ENCODE data around the gene CCT6B. TPM values are rescaled to one million over a fixed set of nuclear protein-coding genes. Genes with fewer than 3 reads are reported as not detected.
"Not testable (repeated sequence)": the region's sequence is repeated elsewhere in the genome, so short reads cannot be mapped to it uniquely, and the experiment has no call there.

The CCT6B gene
- total RNA-seq, 1 experiment from 2014 or later: 2.8 TPM

DNA sequence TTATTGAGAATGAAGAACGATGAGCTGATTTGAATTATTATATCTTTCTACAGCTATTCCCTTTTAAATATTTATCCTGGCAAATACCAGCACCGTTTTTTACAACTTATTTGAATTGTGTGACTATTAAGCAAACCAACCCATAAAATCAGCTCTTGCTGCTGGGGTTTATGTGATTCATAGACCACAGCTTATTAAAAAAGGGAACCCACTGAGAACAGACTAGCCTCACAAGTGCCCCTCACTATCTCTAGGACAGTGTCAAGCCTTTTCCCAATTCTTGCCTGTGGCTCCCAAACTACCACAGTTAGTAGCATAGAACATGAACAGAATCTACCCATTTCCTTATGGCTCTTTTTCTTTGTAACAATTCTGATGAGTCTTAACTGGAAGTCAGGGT lies 12.9 kb upstream of the CCT6B start (continued):
- TF ChIP-seq GRHL2 (CRISPR knock-in tag; IDR thresholded peaks at IDR 0.05; ENCODE audit: insufficient replicate concordance, severe bottlenecking) (no peak), ESRRA (CRISPR knock-in tag; IDR thresholded peaks at IDR 0.05; ENCODE audit: borderline replicate concordance) (no peak), GTF2I (CRISPR knock-in tag; conservative IDR thresholded peaks at IDR 0.05) (no peak)
- TF ChIP-seq, protein P1, sequence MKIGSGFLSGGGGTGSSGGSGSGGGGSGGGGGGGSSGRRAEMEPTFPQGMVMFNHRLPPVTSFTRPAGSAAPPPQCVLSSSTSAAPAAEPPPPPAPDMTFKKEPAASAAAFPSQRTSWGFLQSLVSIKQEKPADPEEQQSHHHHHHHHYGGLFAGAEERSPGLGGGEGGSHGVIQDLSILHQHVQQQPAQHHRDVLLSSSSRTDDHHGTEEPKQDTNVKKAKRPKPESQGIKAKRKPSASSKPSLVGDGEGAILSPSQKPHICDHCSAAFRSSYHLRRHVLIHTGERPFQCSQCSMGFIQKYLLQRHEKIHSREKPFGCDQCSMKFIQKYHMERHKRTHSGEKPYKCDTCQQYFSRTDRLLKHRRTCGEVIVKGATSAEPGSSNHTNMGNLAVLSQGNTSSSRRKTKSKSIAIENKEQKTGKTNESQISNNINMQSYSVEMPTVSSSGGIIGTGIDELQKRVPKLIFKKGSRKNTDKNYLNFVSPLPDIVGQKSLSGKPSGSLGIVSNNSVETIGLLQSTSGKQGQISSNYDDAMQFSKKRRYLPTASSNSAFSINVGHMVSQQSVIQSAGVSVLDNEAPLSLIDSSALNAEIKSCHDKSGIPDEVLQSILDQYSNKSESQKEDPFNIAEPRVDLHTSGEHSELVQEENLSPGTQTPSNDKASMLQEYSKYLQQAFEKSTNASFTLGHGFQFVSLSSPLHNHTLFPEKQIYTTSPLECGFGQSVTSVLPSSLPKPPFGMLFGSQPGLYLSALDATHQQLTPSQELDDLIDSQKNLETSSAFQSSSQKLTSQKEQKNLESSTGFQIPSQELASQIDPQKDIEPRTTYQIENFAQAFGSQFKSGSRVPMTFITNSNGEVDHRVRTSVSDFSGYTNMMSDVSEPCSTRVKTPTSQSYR (CRISPR knock-in tag; IDR thresholded peaks at IDR 0.05): no peak
- TF ChIP-seq, protein P2, sequence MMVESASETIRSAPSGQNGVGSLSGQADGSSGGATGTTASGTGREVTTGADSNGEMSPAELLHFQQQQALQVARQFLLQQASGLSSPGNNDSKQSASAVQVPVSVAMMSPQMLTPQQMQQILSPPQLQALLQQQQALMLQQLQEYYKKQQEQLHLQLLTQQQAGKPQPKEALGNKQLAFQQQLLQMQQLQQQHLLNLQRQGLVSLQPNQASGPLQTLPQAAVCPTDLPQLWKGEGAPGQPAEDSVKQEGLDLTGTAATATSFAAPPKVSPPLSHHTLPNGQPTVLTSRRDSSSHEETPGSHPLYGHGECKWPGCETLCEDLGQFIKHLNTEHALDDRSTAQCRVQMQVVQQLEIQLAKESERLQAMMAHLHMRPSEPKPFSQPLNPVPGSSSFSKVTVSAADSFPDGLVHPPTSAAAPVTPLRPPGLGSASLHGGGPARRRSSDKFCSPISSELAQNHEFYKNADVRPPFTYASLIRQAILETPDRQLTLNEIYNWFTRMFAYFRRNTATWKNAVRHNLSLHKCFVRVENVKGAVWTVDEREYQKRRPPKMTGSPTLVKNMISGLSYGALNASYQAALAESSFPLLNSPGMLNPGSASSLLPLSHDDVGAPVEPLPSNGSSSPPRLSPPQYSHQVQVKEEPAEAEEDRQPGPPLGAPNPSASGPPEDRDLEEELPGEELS (CRISPR knock-in tag; IDR thresholded peaks at IDR 0.05): no peak

GRCh38 chr17:34958438-34958837 lies 2.8 kb downstream of the CCT6B start:
- Mint-ChIP-seq H3K9me3 (no peaks in the 10 kb centered on the region), H3K27ac (no peak overlapping the region), H3K36me3 (peaks cover 8% of the 10 kb centered on the region), H3K4me3 (no peak overlapping the region), H3K27me3 (ENCODE audit: low read depth) (peaks cover 35% of the 10 kb centered on the region), H3K4me1 (peaks cover 8% of the 10 kb centered on the region)
- DNase-seq (ENCODE audit: low spot score): no peak
- CTCF ChIA-PET: interaction anchor here (1.0 kb wide), 1 partner anchor 9 kb away, joined by 3 read pairs; no protein-coding TSS in a partner anchor
- TF ChIP-seq CREB1 (CRISPR knock-in tag; IDR thresholded peaks at IDR 0.05) (no peak), OVOL2 (CRISPR knock-in tag; IDR thresholded peaks at IDR 0.05; ENCODE audit: borderline replicate concordance) (no peak), CBFB (CRISPR knock-in tag; IDR thresholded peaks at IDR 0.05; ENCODE audit: low read depth) (no peak), NFE2L1 (CRISPR knock-in tag; IDR thresholded peaks at IDR 0.05) (no peak)
- TF ChIP-seq, protein P3, sequence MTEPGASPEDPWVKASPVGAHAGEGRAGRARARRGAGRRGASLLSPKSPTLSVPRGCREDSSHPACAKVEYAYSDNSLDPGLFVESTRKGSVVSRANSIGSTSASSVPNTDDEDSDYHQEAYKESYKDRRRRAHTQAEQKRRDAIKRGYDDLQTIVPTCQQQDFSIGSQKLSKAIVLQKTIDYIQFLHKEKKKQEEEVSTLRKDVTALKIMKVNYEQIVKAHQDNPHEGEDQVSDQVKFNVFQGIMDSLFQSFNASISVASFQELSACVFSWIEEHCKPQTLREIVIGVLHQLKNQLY (CRISPR knock-in tag; IDR thresholded peaks at IDR 0.05): no peak
- TF ChIP-seq, protein P4, sequence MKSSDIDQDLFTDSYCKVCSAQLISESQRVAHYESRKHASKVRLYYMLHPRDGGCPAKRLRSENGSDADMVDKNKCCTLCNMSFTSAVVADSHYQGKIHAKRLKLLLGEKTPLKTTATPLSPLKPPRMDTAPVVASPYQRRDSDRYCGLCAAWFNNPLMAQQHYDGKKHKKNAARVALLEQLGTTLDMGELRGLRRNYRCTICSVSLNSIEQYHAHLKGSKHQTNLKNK (CRISPR knock-in tag; IDR thresholded peaks at IDR 0.05): no peak
- no peak for ATAC-seq
- POLR2A ChIA-PET: no interaction called here

DNA sequence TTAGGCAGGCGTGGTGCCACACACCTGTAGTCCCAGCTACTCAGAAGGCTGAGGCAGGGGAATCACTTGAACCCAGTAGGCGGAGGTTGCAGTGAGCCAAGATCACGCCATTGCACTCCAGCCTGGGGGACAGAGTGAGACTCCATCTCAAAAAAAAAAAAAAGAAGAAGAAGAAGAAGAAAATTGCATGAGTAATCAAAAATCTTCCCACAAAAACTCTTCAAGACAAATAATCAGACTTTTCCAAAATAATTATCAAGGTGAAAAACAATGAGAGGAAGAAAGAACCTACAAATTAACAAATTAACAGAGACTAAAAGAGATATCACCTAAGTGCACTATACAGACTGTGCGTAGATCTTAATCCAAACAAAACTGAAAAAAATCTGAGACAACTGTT lies 10.5 kb downstream of the CCT6B start:
- H3K36me3 Mint-ChIP-seq; ATAC-seq; H3K4me1 Mint-ChIP-seq; POLR2A ChIA-PET; H3K4me3 Mint-ChIP-seq; DNase-seq (ENCODE audit: low spot score); H3K9me3 Mint-ChIP-seq; H3K27ac Mint-ChIP-seq; CTCF ChIA-PET: not testable (repeated sequence)
- peaks cover 13% of the 10 kb centered on the region for H3K27me3 Mint-ChIP-seq (ENCODE audit: low read depth)

GRCh38 chr17:34930283-34930682 lies 31.0 kb downstream of the CCT6B start:
- H3K27ac Mint-ChIP-seq: no peak overlapping the region
- peaks cover 7% of the 10 kb centered on the region; the same call in 1 of the 2 replicates for H3K27me3 Mint-ChIP-seq (ENCODE audit: low read depth)
- CTCF ChIA-PET: no interaction called here
- DNase-seq (ENCODE audit: low spot score) (no peak), ATAC-seq (no peak)
- no peaks in the 10 kb centered on the region for H3K36me3 Mint-ChIP-seq
- no peaks in the 10 kb centered on the region for H3K9me3 Mint-ChIP-seq
- POLR2A ChIA-PET: no interaction called here
- H3K4me3 Mint-ChIP-seq: no peak overlapping the region
- no peaks in the 10 kb centered on the region for H3K4me1 Mint-ChIP-seq
- no peak for TF ChIP-seq NR3C1 (CRISPR knock-in tag; conservative IDR thresholded peaks at IDR 0.05; ENCODE audit: low read depth)
- TF ChIP-seq FOXJ3 (CRISPR knock-in tag; IDR thresholded peaks at IDR 0.05; ENCODE audit: borderline replicate concordance): no peak
- TF ChIP-seq ETV6 (CRISPR knock-in tag; IDR thresholded peaks at IDR 0.05): no peak
- TF ChIP-seq NFYB (CRISPR knock-in tag; conservative IDR thresholded peaks at IDR 0.05; ENCODE audit: low read depth): no peak
- TF ChIP-seq, protein P5, sequence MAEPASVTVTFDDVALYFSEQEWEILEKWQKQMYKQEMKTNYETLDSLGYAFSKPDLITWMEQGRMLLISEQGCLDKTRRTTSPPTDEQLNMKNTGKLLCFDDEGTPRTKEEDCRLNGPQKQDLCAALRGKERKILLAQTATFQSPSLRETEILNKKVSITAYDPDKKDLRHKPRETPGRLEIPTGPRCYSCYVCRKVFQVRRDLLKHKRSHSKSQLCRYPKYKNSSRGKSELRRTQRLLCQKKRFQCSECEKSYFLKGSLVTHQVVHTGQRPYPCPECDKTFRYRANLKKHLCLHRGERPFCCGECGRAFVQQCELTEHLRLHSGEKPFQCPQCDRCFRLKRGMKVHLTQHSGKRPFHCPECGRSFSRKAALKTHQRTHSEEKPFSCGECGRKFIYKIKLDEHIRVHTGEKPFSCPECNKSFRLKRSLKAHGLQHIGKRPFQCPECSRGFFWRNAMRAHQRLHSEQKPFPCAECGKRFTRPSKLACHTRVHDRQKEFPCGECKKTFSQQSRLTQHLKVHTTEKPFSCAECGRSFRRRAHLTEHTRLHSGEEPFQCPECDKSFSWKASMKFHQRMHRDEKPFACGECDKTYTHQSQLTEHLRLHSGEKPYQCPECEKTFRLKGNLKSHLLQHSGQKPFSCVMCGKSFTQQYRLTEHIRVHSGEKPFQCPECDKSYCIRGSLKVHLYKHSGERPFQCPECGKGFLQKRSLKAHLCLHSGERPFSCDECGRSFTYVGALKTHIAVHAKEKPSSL (CRISPR knock-in tag; conservative IDR thresholded peaks at IDR 0.05): no peak
- no peak for TF ChIP-seq ZNF416 (CRISPR knock-in tag; IDR thresholded peaks at IDR 0.05)
- no peak for TF ChIP-seq SP1 (CRISPR knock-in tag; conservative IDR thresholded peaks at IDR 0.05)
- no peak for TF ChIP-seq SMAD3 (CRISPR knock-in tag; IDR thresholded peaks at IDR 0.05; ENCODE audit: borderline replicate concordance)
- no peak for TF ChIP-seq ZSCAN18 (CRISPR knock-in tag; IDR thresholded peaks at IDR 0.05)
- TF ChIP-seq, protein P2 (CRISPR knock-in tag; IDR thresholded peaks at IDR 0.05): no peak

Measured in WTC11 (cell line).